Panc1 (cell line): ENCODE results near the gene YAP1.

Experiments
- POLR2AphosphoS5 ChIP-seq: IDR thresholded peaks from 2 replicates; pipeline ENCODE4 v1.6.1; 2012; ENCODE audit warnings: mild to moderate bottlenecking, low read depth, low read length, moderate library complexity
- SIN3A ChIP-seq: IDR thresholded peaks from 2 replicates; pipeline ENCODE4 v1.6.1; 2012; ENCODE audit warnings: low read depth, mild to moderate bottlenecking, low read length, moderate library complexity, borderline replicate concordance; ENCODE audit not compliant: insufficient read depth
- TCF7L2 ChIP-seq: IDR thresholded peaks from 2 replicates; pipeline ENCODE4 v1.6.1; 2011; ENCODE audit warnings: mild to moderate bottlenecking, low read depth, low read length, inconsistent platforms
- TF ChIP-seq, protein P1 (sequence below): fragments of 450-650 bp; IDR thresholded peaks from 2 replicates; pipeline ENCODE4 v1.5.1; 2017; ENCODE audit warnings: mild to moderate bottlenecking
- TF ChIP-seq, protein P2 (sequence below), 2 experiments: IDR thresholded peaks; 2 replicates each; pipeline ENCODE4 v1.6.1; 2011 to 2012; ENCODE audit warnings: low read depth in 2 of 2, control low read depth in 1 of 2, low read length in 1 of 2, mild to moderate bottlenecking in 1 of 2, moderate library complexity in 1 of 2; ENCODE audit not compliant: insufficient read depth in 1 of 2

- TF ChIP-seq POLR2AphosphoS5 (no peak), TCF7L2 (no peak), SIN3A (no peak)
- TF ChIP-seq, protein P1, sequence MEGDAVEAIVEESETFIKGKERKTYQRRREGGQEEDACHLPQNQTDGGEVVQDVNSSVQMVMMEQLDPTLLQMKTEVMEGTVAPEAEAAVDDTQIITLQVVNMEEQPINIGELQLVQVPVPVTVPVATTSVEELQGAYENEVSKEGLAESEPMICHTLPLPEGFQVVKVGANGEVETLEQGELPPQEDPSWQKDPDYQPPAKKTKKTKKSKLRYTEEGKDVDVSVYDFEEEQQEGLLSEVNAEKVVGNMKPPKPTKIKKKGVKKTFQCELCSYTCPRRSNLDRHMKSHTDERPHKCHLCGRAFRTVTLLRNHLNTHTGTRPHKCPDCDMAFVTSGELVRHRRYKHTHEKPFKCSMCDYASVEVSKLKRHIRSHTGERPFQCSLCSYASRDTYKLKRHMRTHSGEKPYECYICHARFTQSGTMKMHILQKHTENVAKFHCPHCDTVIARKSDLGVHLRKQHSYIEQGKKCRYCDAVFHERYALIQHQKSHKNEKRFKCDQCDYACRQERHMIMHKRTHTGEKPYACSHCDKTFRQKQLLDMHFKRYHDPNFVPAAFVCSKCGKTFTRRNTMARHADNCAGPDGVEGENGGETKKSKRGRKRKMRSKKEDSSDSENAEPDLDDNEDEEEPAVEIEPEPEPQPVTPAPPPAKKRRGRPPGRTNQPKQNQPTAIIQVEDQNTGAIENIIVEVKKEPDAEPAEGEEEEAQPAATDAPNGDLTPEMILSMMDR: no peak
- TF ChIP-seq, protein P2, sequence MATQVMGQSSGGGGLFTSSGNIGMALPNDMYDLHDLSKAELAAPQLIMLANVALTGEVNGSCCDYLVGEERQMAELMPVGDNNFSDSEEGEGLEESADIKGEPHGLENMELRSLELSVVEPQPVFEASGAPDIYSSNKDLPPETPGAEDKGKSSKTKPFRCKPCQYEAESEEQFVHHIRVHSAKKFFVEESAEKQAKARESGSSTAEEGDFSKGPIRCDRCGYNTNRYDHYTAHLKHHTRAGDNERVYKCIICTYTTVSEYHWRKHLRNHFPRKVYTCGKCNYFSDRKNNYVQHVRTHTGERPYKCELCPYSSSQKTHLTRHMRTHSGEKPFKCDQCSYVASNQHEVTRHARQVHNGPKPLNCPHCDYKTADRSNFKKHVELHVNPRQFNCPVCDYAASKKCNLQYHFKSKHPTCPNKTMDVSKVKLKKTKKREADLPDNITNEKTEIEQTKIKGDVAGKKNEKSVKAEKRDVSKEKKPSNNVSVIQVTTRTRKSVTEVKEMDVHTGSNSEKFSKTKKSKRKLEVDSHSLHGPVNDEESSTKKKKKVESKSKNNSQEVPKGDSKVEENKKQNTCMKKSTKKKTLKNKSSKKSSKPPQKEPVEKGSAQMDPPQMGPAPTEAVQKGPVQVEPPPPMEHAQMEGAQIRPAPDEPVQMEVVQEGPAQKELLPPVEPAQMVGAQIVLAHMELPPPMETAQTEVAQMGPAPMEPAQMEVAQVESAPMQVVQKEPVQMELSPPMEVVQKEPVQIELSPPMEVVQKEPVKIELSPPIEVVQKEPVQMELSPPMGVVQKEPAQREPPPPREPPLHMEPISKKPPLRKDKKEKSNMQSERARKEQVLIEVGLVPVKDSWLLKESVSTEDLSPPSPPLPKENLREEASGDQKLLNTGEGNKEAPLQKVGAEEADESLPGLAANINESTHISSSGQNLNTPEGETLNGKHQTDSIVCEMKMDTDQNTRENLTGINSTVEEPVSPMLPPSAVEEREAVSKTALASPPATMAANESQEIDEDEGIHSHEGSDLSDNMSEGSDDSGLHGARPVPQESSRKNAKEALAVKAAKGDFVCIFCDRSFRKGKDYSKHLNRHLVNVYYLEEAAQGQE (IDR thresholded peaks at IDR 0.05; ENCODE audit: insufficient read depth in 1 of 2, low read depth in 2 of 2, low read length in 1 of 2): no peak
Observed at GRCh38 chr11:102148059-102148458, 37.8 kb downstream of the YAP1 start.
